ENCODE measurements around the gene CNPY4.

CNPY4 gene

DNA sequence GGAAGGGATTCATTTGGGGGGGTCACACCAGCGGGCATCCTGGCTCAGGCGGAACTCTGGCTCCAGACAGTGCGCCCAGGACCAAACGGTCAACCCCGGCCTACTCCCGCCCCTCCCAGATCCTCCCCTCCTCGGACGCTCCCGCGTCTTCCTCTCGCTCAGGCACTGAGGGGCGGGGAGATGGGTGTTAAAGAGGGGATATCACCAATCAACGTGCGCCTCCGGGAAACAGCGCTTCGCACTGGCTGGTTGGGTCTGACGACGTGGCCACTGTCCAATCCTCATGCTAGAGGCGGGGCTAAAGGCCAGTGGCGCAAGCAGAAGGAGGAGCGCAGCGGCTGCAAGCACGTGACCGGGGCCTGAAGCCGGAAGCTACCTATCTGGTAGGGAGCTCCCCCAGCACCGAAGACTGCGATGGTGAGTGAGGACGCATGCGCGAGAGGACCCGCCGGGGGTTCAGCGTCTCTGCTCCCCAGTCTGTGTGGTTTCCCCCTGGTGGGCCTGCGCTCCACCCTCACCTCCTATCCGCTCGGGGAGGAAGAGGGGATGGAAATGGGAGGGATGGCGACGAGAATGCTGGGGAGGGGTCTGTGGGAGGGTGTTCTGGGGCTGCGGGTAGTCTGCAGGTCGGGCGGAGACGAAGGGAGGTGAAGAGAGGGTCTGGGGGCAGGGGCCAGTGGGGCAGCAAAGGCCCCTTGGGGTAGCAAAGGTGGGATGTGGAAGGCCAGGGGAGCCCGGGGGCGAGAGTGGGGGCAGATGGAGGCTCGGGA is 29.3 kb downstream of the CNPY4 start, which contains the start of gene LAMTOR4:
Gene LAMTOR4 (plus strand): TSS at position 360 of the 770 bp plus-strand sequence. CDS start 55 bp downstream, at position 415.
- DNase-seq (ENCODE audit: low read depth, low spot score) = peak; percentile 96

DNA sequence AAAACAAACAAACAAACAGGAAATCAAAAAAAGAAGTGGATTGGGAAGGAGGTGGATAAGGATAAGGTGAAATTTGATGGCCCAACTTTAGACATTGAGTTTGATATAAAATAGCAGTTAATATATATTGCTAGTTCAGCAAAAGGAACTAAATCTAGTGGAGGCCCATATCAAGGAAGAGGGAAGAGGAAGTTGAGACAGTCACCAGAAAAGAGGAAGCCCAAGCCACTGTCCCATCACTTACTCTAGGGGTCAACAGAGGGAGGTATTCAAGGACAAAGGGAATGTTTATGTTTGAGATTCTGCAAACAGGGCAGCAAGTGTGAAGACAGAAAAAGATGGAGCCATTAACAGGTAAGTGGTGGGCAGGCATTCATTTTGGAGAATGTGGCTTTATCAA is 33.0 kb downstream of the CNPY4 start:
- DNase-seq (ENCODE audit: low read depth, low spot score) = no peak

DNA sequence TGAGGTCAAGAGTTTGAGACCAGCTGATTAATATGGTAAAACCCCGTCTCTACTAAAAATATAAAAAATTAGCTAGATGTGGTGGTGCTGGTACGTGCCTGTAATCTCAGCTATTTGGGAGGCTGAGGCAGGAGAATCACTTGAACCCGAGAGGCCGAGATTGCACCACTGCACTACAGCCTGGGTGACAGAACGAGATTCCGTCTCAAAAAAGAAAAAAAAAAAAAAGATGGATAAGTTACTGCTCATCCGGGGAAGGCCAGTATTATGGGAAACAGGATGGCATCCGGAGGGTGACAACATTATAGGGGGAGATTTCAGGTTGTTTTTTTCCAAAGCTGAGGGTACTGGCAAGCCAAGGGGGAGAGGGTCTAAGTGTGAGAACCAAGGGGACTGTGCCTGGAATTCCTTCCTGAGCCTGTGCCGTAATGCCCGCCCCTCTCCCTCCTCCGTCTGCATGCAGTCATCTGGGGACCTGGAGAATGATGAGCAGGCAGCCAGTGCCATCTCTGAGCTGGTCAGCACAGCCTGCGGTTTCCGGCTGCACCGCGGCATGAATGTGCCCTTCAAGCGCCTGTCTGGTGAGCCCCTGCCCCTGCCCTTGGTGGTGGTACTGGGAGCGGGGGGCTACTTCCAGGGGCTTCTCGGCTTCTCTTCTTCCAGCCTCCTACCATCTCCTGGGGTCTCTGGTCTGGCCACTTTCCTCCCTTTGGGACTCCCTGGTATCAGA is 33.7 kb downstream of the CNPY4 start:
- no peak for DNase-seq (ENCODE audit: low read depth, low spot score)

DNA sequence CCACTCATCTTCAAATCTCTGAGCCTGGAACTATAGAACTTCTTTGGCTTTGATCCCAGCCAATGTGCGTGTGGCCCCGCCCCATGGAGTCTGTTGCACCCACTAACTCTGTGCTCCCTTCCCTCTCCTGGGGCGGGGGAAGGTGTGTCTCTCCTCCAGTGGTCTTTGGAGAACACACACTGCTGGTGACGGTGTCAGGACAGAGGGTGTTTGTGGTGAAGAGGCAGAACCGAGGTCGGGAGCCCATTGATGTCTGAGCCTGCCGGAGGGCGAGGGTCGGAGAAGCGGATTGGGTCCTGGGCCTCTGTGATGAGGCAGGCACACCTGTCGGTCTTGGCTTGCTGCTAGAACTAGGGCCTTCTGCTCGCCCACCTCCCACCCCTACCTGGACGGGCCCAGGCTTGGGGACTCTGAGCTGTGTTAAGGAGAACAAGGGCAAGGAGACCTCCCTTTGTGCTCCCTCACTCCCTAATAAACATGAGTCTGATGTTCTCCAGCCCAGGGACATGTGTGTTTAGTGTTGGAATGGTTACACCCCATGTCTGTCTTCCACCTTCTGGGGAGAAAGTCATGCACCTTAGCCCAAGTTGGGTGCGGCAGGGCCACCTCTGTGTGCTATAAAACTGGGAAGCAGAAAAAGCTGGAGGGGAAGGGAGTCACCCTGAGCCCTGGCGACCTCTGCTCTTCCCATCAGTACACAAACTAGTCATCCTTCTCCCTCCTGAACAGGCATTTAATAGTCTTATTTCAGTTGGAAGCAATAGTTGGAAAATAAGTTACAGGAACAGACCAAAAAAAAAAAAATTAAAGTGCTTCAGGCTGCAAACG is 34.5 kb downstream of the CNPY4 start:
- DNase-seq (ENCODE audit: low read depth, low spot score) = no peak

DNA sequence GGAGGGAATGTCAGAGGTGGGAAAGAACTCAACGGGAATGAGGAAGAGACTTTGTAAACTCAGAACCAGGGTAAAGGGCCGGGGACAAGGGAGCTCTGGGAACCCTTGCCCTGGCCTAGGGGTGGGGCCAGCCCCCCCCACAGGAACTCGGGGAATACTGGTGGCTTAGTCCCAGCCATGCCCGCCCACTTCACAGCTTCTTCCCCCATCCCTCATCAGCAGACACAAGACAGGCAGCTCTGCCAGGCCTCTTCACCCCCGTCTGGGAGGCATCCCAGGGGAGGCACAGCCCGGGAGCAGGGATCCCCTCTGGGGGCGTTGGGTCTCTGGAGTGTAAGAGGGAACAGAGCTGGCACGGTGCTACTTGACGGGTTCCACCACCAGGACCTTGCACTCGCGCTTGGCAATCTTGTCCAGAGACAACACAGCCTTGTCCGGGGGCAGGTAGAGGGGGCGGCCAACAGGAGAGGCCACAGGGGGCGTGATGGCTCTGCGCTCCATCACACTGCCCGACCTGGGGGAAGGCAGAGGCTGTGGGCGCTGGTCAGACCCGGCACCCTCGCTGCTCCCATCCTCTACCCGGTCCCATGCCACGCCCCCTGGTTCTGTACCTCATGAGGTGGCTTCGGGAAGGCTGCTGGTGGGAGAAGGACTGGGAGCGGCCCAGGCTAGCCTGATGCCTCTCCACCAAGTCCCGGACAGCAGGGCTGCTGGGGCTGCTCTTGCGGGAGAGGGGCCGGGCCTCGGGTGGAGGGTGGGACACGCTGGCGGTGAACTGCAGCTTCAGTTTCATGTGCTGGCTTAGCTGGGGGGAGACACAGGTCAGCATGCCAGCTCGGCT is 35.4 kb downstream of the CNPY4 start:
- no peak for DNase-seq (ENCODE audit: low read depth, low spot score)

DNA sequence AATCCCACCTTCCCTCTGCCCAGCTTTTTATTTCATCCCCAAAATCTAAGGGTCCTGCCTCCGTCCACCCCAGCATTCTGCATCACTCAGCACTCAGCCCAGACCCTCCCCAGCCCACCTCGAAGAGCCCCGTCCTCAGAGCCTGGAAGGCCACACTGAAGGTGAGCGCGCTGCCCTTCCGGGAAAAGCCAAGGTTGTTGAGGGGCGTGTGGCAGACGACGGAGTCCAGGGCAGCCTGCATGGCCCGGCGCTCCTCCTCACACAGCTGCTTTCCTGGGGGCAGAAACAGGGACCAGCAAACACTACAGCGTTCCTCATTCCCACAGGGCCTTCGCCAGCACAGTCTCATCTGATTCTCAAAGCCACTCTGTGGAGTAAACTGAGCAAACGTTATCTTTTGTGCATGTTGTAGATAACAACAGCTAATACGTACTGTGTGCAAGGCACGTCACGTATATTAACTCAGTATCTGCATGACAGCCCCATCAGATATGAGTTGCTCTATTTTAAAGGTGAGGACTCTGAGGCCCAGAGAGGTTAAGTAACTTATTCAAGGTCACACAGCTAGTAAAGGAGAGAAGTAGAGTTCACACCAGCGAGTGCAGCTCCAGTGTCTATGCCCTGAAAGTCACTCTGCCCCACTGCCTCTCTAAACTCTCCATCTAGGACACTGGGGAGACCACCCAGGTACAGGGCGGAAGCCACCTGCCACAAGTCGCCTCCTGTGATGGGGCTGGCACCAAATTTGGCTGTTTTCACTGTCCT is 36.3 kb downstream of the CNPY4 start:
- DNase-seq (ENCODE audit: low read depth, low spot score) = no peak

DNA sequence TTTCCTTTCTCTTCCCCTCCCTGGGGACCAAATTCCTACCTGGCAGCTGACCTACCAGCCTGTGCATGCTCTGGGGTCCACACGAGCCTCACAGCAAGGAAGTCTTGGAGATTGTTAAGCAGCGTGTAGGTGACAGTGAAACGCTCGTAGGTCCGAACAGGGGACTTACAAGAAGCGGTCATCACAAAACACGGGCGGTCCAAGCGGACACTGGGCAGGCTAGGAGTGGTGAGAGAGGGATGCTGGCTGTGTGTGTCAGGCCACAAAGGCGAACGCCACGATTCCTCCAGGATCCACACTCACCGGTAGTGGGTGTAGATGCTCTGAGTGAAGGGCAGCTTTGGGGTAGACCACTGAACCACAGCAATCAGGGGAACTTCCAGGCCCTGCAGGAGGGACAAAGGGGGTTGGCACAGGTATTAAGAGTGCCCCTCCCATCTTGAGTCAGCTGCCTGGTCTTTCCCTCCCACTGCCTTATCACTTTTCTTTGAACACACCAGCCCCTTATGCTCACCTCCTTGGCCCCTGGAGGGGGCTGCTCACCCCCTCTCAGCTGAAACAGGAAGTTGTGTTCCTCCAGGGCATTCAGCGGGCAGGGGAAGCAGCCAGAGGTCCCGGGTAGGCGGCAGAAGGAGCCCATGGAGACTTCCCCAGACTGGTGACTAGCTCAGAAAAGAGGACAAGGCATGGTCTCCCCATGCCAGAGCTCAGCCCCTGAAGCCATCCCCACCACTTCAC is 37.1 kb downstream of the CNPY4 start:
- no peak for DNase-seq (ENCODE audit: low read depth, low spot score)

DNA sequence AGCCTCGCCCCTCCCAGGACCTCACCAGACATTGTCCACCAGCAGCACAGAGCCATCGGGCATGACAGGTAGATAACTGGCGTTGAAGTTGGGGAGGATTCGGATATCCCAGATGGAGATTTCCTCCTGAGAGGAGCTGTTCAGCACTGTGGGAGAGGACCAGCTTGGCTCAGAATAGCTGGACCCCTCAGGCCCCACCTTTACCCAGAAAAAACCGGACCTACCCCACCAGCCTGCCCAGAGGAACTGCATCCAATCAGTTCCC is 37.6 kb downstream of the CNPY4 start:
- DNase-seq (ENCODE audit: low read depth, low spot score) = no peak

DNA sequence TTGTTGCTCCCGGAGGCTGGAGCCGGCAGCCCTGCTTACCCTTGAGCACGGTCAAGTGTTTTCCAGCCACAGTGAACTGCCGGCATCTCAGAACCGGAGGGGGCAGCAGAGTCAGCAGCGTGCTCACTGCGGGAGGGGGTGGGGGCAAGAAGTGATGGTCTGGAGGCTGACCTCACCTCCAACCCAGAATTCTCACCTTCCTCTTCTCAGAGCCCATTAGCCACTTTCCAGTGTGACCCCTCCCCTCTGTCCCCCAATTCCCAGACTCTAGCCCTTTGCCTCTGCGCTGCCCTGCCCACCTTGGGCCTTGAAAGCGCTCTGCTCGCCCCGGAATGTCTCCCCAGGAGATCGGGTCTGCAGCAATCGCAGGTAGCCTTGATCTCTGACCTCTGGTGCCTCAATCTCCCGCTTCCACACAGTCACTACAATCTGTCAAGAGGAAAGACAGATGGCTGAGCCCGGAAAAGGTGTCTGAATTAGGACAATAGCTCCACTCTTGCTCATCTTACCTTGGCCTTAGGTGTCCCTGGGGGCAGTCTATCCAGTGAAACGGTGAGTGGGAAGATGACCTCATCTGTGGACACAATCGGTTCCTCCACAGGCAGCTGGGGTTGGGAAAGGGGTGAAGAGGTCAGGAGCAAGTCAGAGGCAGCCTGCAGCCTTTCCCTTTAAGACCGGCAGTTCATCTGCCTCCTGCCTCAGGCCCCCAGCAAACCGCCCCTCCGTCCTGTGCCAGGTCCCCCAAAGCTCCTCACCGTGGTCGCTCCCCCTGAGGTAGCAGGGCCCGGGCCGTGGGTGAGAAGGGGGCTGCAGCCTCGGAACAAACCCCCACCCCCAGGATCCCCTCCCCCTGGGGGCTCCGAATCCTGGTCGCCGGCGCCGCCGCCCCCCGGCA is 38.1 kb downstream of the CNPY4 start:
- DNase-seq (ENCODE audit: low read depth, low spot score) = no peak

DNA sequence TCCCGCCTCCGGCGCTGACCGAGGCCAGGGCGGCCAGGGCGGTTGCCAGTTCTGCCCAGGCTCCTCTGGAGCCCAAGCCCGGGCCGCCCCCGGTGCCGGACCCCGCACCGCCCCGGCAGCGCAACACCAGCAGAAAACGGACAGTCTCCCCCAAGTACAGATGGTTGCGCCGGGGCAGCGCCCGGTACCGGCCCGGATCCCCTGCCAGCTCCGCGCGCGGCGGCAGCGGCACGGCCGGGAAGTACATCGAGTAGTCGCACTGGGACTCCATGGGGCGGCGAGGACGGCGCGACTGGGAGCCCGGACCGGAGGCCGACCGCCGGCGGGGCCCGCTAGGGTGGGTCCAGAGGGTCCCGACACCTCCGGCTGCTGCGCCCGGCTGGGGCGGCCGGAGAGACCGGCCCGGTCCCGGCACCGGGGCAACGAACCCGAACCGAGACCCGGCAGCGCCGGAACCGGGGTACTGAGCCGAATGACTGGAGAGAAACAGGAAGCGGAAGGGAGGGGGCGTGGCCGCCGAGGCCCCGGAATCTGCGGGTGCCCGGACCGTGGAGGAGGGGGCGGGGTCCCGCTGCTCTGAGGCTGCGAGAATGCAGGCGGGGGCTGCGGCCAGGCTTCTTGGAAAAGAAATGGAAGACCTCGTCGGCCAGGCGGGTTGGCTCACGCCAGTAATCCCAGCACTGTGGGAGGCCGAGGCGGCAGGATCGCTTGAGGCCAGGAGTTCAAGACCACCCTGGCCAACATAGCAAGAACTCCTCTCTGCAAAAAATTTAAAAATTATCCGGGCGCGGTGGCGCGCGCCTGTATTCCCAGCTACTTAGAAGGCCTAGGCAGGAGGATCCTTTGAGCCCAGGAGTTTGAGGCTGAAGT is 39.0 kb downstream of the CNPY4 start, which contains the start of gene TRAPPC14:
Gene TRAPPC14 (minus strand): TSS at position 495 of the 870 bp plus-strand sequence. CDS start 224 bp downstream, at position 271.
- peak; percentile 85 for DNase-seq (ENCODE audit: low read depth, low spot score)

DNA sequence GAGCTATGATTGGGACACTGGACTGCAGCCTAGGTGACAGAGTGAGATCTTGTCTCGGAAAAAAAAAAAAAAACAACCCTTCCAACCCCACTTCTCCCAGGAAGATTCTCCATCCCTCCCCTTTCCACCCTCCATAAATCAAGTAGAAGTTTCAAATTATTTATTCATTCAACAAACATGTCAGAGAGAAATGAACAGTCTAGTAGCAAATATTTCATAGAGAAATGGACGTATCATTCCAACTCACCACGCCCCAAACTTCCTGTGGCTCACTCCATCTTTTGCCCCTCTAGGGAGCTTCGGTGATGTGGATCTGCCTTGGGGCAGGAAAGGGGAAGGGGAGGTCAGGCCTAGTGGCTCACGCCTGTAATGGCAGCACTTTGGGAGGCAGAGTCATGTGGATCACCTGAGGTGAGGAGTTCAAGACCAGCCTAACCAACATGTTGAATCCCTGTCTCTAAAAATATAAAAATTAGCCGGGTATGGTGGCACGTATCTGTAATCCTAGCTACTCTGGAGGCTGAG is 39.7 kb downstream of the CNPY4 start:
- DNase-seq (ENCODE audit: low read depth, low spot score) = no peak

DNA sequence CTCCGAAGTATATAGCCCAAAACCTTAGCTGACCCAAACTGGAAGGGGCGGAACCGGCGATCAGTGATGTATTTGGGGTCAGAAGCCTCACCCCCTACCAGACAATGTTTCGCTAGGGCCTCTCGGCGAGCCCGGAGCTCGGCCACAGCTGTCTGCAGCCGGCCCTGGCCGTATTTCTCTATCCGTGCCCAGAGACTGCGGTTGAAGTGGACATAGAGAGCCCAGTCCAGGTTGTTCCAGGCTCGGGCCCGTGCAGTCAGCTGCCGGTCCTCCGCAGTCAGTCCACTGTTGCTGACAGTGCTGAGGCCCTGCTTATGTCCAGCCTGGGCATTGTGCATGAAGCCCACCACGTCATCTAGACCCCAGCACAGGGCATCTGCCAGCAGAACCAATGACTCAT is 40.6 kb downstream of the CNPY4 start:
- no peak for DNase-seq (ENCODE audit: low read depth, low spot score)

DNA sequence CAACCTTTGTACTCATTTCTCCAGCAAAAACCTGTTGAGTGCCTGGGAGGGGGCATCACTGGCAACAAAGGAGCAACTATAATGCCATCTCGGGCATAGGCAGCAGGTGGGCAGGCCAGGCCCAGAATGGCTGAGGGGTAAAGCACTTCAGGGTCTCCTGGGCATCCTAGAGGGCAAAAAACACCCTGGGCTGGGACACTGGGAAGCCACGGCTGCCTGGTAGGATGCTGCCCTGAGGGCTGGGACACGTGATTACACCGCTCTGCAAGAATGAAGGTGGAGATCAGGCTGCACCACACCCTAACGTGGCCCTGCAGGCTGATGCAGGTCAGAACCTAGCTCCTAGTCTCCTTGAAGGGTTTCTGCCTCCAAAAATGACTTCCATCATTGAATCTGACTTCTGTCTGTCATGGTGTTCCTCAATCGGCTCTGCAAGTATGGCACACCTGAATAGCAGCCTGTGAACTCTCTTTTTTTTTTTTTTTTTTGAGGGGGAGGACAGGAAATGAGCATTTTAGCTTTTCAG is 43.6 kb downstream of the CNPY4 start:
- DNase-seq (ENCODE audit: low read depth, low spot score) = no peak

DNA sequence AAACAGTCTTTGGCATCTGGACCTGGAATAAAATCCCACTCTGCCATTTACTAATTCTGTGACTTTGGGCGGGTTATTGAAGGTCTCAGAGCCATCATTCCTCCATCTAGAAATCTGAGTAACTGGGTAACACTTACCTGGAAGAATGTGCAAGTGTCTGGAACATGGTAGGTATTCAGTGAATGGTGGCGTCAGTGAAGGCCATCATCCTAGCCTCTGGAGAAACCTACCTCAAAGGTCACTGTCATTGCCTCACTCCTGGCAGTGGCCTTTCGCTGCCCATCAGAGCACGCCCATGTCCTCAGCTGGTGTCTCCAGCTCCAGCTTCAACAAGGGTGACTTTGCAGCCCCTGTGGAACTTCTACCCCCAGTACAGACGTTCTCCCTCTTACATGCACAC is 44.4 kb downstream of the CNPY4 start:
- DNase-seq (ENCODE audit: low read depth, low spot score) = no peak

DNA sequence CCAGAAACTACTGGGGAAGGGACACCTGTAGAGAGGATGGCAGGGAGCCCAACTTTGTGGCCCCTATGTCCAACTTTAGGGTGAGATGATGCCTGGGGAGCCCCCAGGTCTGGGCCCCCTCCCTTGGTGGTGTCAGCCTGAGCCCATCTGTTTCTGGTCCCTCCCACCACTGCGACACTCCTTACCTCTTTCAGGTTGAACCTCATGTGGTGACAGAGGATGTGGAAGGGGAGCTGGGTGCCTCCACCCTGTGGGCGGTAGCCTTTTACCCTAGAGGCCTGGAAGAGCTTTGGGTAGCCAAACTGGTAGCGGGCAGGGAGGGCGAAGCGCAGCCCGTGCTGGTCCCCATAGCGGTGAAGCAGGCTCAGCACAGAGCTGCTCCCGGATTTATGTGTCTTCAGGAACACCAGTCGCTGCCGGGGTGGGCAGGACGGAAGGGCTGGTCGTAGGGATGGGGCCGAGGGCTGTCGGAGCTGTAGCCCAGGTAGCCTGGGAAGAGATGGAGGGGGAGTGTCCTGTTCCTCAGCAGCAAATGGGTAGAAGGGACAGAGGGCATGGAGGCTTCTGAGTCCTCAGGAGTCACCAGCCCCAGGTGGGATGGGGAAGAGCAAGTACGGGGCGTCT is 47.0 kb downstream of the CNPY4 start:
- DNase-seq (ENCODE audit: low read depth, low spot score) = no peak

DNA sequence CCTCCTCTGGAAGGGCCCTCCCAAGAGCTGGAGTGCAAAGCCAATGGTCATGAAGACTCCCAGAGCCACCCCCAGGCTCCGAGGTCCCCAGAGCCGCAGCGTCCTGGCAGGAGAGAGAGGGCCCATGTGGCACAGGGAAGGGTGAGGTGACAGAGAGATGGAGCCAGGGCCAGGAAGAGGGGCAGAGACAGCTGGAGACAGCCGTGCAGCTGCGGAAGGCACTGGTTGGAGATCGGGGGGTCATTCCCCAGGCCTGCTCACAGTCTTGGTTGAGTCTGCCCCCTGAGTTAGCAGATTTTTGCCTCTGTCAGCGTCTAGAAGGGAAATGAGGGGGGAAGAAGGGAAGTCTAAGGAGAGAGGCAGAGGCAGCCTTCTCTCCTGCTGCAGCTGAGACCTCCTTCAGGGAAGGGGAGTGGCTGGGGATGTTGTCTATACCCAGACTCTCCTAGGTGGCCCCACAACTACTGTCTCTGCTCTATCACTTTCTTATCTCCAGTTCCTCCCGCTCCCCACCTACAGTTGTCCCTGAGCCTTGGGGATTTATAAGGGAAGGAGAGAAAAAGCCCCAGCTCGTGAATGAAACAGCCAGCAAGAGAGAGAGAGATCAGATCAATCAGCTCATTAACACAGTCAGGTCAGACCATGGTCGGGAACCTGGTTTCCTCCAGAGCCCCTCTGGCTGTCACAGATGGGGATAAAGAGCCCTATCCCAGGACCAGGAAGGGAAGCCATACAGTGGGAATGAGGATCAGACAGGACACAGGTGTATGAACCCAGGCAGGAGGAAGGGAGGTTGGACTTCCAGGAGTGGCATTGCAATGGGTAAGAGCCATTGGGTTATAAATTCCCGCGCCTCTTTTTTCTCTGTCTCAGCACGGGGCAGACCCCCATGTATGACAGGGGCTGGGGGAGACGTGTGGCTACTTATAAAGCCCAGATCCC is 47.8 kb downstream of the CNPY4 start:
- DNase-seq (ENCODE audit: low read depth, low spot score) = no peak

Data from activated naive CD8-positive, alpha-beta T cell treated with anti-CD3 and anti-CD28 coated beads, Interleukin-2, amount 50 U/mL, for 16 hours (primary cell).